Right ventricle myocardium inferior (tissue), 1 donor: Measurements from ENCODE around the gene TSPOAP1. TPM values are rescaled to one million over a fixed set of nuclear protein-coding genes. Genes with fewer than 3 reads are reported as not detected.

Experiments
- ATAC-seq: fragments of 200-7000 bp; cut with Tn5 transposase; one replicate; pipeline ENCODE4 v1.9.1; 2020; ENCODE audit warnings: mild to moderate bottlenecking, moderate library complexity
- DNase-seq: peaks from one replicate; pipeline ENCODE4 v3.0.0; 2021; ENCODE audit errors: missing footprints
- intact Hi-C: fragments of 100-400 bp; cut with DNase I; formaldehyde crosslinking; loops from one replicate; pipeline ENCODE4 v1.11.0; 2022
- total RNA-seq: library from RNA; stranded (reverse); fragmentation: NEBNext Ultra II Directional; extraction: Animal tissue kit (Norgen Biotek cat#: 25700); gene quantifications from one replicate; pipeline ENCODE4 v1.2.1, GENCODE V29; 2021
- donor health status: DM: no; HTN: yes; CAD: no; lungs with severe emphysema.

TSPOAP1 gene
- total RNA-seq, 1 donor from 2014 or later, result 12.1 TPM

DNA sequence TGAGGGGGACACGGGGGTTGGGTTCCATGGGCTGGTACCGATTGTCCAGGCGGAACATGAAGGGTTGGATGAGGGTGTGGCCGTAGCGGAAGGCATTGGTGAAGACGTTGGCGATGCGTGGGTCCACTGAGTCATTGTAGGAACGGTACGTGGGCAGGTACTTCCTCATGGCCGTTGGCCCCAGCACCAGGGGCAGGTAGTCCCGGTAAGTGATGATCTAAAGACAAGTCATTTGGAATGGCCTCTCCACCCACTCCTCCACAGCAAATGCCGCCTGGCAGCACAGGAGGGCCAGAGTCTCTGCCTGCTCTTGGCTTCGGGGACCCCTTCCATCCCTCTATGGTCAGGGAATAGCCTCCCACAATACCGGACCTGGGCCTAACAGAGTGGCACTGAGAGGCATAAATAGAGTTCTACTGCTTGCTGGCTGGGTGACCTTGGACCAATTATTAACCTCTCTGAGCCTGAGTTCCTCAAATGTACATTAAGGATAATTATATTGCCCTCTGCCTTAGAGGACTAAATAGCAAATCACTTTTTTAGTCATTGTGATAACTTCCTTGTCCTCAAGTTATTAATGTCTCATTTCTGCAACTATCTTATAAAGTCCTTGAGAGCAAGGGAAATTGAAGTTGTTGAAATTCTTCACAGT, 55.0 kb downstream of the TSPOAP1 start:
- intact Hi-C loops, result no loop called here
- ATAC-seq (no peak), DNase-seq (no peak)

DNA sequence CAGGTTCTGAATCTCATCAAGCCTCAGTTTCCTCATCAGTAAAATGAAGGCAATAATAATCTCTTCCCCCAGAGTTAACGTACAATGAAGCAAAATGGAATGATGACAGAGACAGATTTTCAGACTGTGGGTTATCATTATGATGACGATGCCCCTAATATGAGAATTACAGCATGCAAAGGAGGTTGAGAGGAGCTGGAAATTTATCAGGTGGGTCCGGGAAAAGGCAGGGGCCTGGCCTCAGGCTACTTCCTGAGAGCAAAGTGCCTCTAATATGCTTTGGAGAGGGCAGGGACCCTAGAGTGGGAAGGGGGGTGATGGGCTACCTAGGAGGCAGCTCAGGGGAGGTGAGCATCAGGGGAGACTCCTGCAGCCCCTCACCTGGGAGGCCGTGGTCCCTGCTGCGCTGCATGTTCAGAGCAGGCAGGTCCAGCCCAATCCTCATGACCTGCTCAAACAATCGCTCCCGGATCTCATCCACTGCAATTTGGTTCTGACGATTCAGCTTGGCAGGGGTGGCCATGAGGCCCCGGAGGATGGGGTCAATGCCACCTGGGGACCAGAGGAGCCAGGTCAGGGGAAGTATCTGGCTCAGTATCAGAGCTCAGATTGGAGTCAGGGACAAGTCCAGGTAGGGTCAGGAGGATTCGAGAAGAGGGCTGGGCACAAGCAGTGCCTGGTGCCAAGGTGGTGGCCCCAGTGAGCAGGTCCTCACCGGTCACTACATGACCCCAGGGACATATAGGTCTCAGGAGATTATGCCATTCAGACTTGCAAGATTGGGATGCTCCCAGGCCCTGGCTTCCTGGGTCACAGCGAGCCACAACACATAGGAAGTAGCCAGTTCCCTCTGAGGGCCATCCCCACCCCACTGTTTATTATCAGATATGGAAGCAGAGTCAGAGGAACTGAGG, 56.0 kb downstream of the TSPOAP1 start:
- intact Hi-C loops, result no loop called here
- DNase-seq (no peak), ATAC-seq (no peak)

- no peak for ATAC-seq
- intact Hi-C loops, result no loop called here
- no peak for DNase-seq
Measured at GRCh38 chr17:58271216-58271931, 57.2 kb downstream of the TSPOAP1 start.

GRCh38 chr17:58270476-58271215, 57.9 kb downstream of the TSPOAP1 start:
- intact Hi-C loops, result no loop called here
- DNase-seq (no peak), ATAC-seq (no peak)

DNA sequence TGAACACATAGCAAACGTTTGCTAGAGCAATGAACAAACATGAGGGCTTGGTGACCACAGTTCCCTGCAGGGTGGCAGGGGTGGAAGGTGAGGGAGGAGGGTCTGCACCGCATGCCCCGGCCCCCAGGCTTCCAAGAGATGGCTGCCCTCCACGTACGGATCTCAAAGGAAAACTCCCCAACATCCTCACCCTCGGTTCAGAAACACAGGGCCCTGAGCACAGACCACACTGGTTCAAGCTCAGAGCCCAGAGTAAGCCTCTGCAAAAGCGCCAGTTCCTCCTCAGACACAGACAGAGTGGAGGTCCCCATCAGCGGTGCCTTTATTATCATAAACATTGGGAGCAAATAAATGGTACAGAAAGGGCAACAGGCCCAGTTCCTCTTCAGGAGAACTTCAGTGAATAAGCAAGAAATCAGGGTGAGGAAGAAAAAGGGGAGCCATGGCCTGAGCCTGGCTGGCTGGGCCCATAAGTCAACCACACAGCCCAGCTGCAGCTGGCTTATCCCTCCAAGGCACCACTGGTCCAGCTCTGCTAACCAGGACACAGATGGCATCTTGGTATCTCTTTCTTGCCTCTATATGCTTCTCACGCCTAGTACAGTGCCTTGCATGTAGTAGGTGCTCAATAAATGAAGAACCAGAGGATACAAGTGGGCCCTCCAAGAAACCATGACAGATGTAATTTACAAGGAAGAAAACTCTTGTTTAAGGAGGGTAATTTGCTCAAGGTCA, 58.9 kb downstream of the TSPOAP1 start:
- intact Hi-C loops, result no loop called here
- DNase-seq (no peak), ATAC-seq (no peak)

- DNase-seq (no peak), ATAC-seq (no peak)
Measured at GRCh38 chr17:58268774-58269556, 59.6 kb downstream of the TSPOAP1 start.

GRCh38 chr17:58268326-58268725, 60.3 kb downstream of the TSPOAP1 start:
- intact Hi-C loops, result no loop called here
- DNase-seq (no peak), ATAC-seq (no peak)

More at GRCh38 chr17:58268774-58269556, 59.6 kb downstream of the TSPOAP1 start:
- intact Hi-C loops, result no loop called here

DNA sequence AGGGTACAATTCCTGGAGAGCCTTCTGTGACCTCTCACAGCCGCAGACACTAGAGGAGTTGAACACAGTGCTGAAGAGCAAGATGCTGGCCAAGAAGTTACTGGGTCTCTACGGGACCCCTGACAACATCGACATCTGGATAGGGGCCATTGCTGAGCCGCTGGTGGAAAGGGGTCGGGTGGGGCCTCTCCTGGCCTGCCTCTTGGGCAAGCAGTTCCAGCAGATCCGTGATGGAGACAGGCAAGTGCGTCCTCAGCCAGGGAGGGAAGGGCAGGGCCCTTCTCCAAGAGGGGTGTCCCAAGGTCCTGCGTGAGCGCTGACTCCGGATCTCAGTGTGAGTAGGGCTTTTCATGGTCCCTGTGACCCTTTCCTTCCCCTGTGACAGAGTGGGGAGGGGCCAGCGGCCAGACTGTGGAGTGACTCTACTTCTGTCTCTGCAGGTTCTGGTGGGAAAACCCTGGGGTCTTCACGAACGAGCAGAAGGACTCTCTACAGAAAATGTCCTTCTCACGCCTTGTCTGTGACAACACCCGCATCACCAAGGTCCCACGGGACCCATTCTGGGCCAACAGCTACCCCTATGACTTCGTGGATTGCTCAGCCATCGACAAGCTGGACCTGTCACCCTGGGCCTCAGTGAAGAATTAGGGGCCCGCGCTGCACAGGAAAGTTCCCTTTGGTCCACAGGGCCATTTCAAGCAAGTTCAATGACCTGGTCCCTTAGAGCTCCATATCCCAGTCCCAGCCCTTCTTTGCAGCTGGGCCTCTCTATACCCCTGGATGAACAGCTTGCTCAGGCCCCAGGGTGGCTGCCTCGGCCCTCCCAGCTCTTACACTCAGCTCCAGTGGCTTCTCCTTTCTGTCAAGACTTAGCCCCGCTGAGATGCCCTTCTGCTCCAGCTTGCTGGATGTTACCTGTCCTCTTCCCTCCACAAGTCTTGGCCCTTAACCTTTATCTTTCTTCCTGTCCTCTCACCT, 61.0 kb downstream of the TSPOAP1 start:
- DNase-seq, result no peak
- no peak for ATAC-seq
- intact Hi-C loops, result no loop called here

GRCh38 chr17:58265902-58266875, 62.4 kb downstream of the TSPOAP1 start:
- ATAC-seq (no peak), DNase-seq (no peak)
- intact Hi-C loops, result no loop called here

- intact Hi-C loops, result no loop called here
- DNase-seq, result no peak
- no peak for ATAC-seq
Measured at GRCh38 chr17:58265271-58265670, 63.3 kb downstream of the TSPOAP1 start.

DNA sequence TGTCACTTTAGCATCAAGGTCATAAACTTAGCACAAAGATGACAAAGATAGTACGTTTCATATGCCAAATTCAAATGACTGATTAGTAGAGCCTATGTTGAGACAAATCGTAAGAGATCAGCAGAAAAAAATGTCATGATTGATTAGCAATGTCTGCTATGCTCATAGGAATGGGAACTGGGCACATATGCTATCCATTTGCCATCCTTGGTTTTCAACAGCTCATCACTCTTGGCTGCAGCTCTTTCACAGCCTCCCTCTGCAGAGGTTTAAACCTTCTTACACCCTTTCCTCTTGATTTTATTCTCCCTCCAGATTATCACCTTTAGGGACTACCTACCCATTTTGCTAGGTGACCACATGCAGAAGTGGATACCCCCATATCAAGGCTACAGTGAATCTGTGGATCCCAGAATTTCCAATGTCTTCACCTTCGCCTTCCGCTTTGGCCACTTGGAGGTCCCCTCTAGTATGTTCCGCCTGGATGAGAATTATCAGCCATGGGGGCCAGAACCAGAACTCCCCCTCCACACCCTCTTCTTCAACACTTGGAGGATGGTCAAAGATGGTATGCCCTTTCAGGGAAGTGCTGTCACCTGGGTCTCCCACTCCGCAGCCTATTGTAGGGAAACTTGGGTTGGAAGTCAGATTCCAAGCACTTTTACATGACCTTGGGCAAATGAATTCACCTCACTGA, 64.0 kb downstream of the TSPOAP1 start:
- no peak for ATAC-seq
- no peak for DNase-seq
- intact Hi-C loops, result no loop called here

DNA sequence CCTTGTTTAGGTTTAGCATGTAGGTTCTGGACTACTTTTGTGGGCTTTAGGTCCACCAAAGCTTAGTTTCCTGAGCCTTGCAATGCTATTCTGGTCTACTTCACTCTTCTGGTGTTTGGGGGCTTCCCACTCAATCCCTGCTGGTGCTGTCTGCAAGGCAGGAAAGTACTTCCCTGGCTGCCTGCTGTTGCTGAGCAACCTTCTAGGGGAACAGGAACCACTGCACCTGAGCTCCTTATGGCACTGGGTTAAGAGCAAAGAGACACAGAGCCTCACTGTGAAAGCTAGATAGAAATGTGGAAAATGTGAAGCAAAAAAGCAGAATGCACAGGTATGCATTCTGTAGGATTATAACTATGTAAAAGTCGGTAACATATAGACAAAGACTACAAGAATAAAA, 64.8 kb downstream of the TSPOAP1 start:
- intact Hi-C loops, result no loop called here
- DNase-seq, result no peak
- no peak for ATAC-seq

DNA sequence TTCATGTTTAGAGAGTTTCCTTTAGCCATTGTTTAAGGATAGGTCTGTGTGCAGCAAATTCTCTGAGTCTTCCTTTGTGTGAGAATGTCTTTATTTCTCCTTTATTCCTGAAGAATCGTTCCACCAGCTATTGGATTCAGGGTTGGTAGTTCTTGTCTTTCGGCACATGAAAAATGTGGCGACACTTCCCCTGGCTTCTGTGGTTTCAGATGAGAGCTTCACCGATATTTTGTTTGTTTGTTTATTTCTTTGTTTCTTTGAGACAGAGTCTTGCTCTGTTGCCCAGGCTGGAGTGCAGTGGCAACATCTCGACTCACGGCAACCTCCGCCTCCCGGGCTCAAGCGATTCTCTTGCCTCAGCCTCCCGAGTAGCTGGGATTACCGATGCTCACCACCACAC, 66.4 kb downstream of the TSPOAP1 start:
- DNase-seq (no peak), ATAC-seq (no peak)
- intact Hi-C loops, result no loop called here

DNA sequence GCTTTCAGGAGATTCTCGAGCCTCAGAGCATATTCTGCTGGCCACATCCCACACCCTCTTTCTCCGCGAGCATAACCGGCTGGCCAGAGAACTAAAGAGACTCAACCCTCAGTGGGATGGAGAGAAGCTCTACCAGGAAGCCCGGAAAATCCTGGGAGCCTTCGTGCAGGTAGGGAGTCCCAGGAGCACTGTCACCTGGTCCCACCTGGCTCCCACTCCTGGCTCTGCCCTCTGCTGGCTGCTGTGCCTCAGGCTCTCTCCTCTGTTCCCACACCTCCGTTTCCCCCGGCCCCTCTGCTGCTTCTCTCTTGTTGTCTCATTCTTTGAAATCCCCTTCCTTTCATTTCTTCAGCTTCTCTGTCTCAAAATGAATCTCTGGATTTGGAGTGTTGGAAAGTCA, 73.8 kb downstream of the TSPOAP1 start:
- DNase-seq (no peak), ATAC-seq (no peak)
- intact Hi-C loops, result no loop called here

GRCh38 chr17:58253082-58253481, 75.5 kb downstream of the TSPOAP1 start:
- ATAC-seq (no peak), DNase-seq (no peak)
- intact Hi-C loops, result no loop called here
